H9 (cell line): ENCODE measurements around the gene CREB5. TPM values are rescaled to one million over a fixed set of nuclear protein-coding genes. Genes with fewer than 3 reads are reported as not detected.

ENCODE experiments used
- DNase-seq: peaks from one replicate; pipeline ENCODE4 v3.0.0-alpha.2; 2017
- H2AFZ ChIP-seq: one replicate; pipeline ENCODE4 v1.6.1; 2013; ENCODE audit warnings: mild to moderate bottlenecking, low read length, control low read depth, moderate library complexity
- H2AK5ac ChIP-seq: 2 replicates; pipeline ENCODE4 v1.6.1; 2013; ENCODE audit warnings: low read length, control low read depth, mixed read lengths; ENCODE audit not compliant: insufficient read length
- H2BK120ac ChIP-seq: one replicate; pipeline ENCODE4 v1.6.1; 2013; ENCODE audit warnings: low read depth, mild to moderate bottlenecking, low read length, control low read depth, inconsistent platforms; ENCODE audit not compliant: poor library complexity, severe bottlenecking
- H2BK12ac ChIP-seq: 2 replicates; pipeline ENCODE4 v1.6.1; 2013; ENCODE audit warnings: low read length, control low read depth, mixed read lengths, low read depth; ENCODE audit not compliant: insufficient read length
- H2BK15ac ChIP-seq: 2 replicates; pipeline ENCODE4 v1.6.1; 2013; ENCODE audit warnings: low read depth, low read length, control low read depth
- H2BK20ac ChIP-seq: one replicate; pipeline ENCODE4 v1.6.1; 2013; ENCODE audit warnings: low read depth, mild to moderate bottlenecking, low read length, control low read depth, inconsistent platforms; ENCODE audit not compliant: poor library complexity, severe bottlenecking
- H2BK5ac ChIP-seq: 2 replicates; pipeline ENCODE4 v1.6.1; 2013; ENCODE audit warnings: low read length, control low read depth, mixed read lengths; ENCODE audit not compliant: insufficient read length
- H3K14ac ChIP-seq: 2 replicates; pipeline ENCODE4 v1.6.1; 2013; ENCODE audit warnings: low read length, control low read depth; ENCODE audit not compliant: insufficient read depth
- H3K18ac ChIP-seq: 2 replicates; pipeline ENCODE4 v1.6.1; 2013; ENCODE audit warnings: low read depth, mild to moderate bottlenecking, mixed read lengths, low read length, control low read depth; ENCODE audit not compliant: insufficient read length
- H3K23ac ChIP-seq: 2 replicates; pipeline ENCODE4 v1.6.1; 2013; ENCODE audit warnings: low read length, control low read depth, mixed read lengths, low read depth; ENCODE audit not compliant: insufficient read length
- H3K23me2 ChIP-seq: 2 replicates; pipeline ENCODE4 v1.6.1; 2013; ENCODE audit warnings: low read depth, mild to moderate bottlenecking, mixed read lengths, low read length, control low read depth; ENCODE audit not compliant: insufficient read length, poor library complexity, severe bottlenecking
- H3K27ac ChIP-seq: 2 replicates; pipeline ENCODE4 v1.5.1; 2013; ENCODE audit warnings: low read length, control low read depth, mixed read lengths, low read depth; ENCODE audit not compliant: insufficient read length
- H3K27me3 ChIP-seq: 2 replicates; pipeline ENCODE4 v1.6.1; 2013; ENCODE audit warnings: low read length, control low read depth, inconsistent platforms; ENCODE audit not compliant: insufficient read depth
- H3K4ac ChIP-seq: 2 replicates; pipeline ENCODE4 v1.6.1; 2013; ENCODE audit warnings: low read depth, mild to moderate bottlenecking, control low read depth, inconsistent platforms, low read length, moderate library complexity
- H3K4me1 ChIP-seq: 2 replicates; pipeline ENCODE4 v1.6.1; 2013; ENCODE audit warnings: low read length, control low read depth, inconsistent platforms; ENCODE audit not compliant: insufficient read depth
- H3K4me2 ChIP-seq: 2 replicates; pipeline ENCODE4 v1.6.1; 2013; ENCODE audit warnings: low read length, control low read depth, mixed read lengths; ENCODE audit not compliant: insufficient read length, insufficient read depth
- H3K56ac ChIP-seq: 2 replicates; pipeline ENCODE4 v1.6.1; 2013; ENCODE audit warnings: low read depth, mild to moderate bottlenecking, mixed read lengths, low read length, control low read depth; ENCODE audit not compliant: insufficient read length
- H3K79me1 ChIP-seq: 2 replicates; pipeline ENCODE4 v1.6.1; 2013; ENCODE audit warnings: low read depth, mild to moderate bottlenecking, moderate library complexity, low read length, control low read depth, inconsistent platforms; ENCODE audit not compliant: insufficient read depth, poor library complexity, severe bottlenecking
- H3K79me2 ChIP-seq: 2 replicates; pipeline ENCODE4 v1.6.1; 2013; ENCODE audit warnings: low read length, control low read depth, inconsistent platforms; ENCODE audit not compliant: insufficient read depth
- H3K9ac ChIP-seq: 2 replicates; pipeline ENCODE4 v1.6.1; 2013; ENCODE audit warnings: low read length, control low read depth, mixed read lengths; ENCODE audit not compliant: insufficient read length; ENCODE audit errors: extremely low read depth
- H3K9me3 ChIP-seq: one replicate; pipeline ENCODE4 v1.6.1; 2013; ENCODE audit warnings: low read depth, low read length, inconsistent platforms; ENCODE audit not compliant: control insufficient read depth
- H3T11ph ChIP-seq: one replicate; pipeline ENCODE4 v1.6.1; 2013; ENCODE audit warnings: mild to moderate bottlenecking, low read length, control low read depth, inconsistent platforms
- H4K20me1 ChIP-seq: one replicate; pipeline ENCODE4 v1.6.1; 2013; ENCODE audit not compliant: control insufficient read depth, insufficient read length, insufficient read depth
- H4K5ac ChIP-seq: 2 replicates; pipeline ENCODE4 v1.6.1; 2013; ENCODE audit warnings: low read depth, mild to moderate bottlenecking, mixed read lengths, low read length, control low read depth; ENCODE audit not compliant: insufficient read length
- H4K8ac ChIP-seq: replicated peaks from 2 replicates; pipeline ENCODE4 v1.6.1; 2013; ENCODE audit warnings: low read length, control low read depth, mixed read lengths, low read depth; ENCODE audit not compliant: insufficient read length
- H4K91ac ChIP-seq: 2 replicates; pipeline ENCODE4 v1.6.1; 2013; ENCODE audit warnings: low read depth, mild to moderate bottlenecking, moderate library complexity, mixed read lengths, low read length, control low read depth; ENCODE audit not compliant: insufficient read length
- H3K27ac Mint-ChIP-seq, 3 experiments: 2 replicates in 2 of 3; 3 replicates in 1 of 3; pipeline ENCODE4 v1.8.0; 2020 to 2021; ENCODE audit warnings: mixed read lengths in 3 of 3, mild to moderate bottlenecking in 1 of 3, moderate library complexity in 1 of 3
- H3K27me3 Mint-ChIP-seq: 2 replicates; pipeline ENCODE4 v1.8.0; 2021; ENCODE audit warnings: low read depth, mild to moderate bottlenecking, moderate library complexity, mixed read lengths
- H3K36me3 Mint-ChIP-seq, 3 experiments: 2 replicates in 2 of 3; 3 replicates in 1 of 3; pipeline ENCODE4 v1.8.0; 2020 to 2021; ENCODE audit warnings: low read depth in 3 of 3, mixed read lengths in 3 of 3; ENCODE audit not compliant: insufficient read depth in 1 of 3
- H3K4me1 Mint-ChIP-seq, 2 experiments: 2 replicates each; pipeline ENCODE4 v1.8.0; 2020; ENCODE audit warnings: mixed read lengths in 2 of 2
- H3K4me3 Mint-ChIP-seq, 2 experiments: 2 replicates in 1 of 2; 3 replicates in 1 of 2; pipeline ENCODE4 v1.8.0; 2020 to 2021; ENCODE audit warnings: mild to moderate bottlenecking in 2 of 2, mixed read lengths in 2 of 2, moderate library complexity in 1 of 2
- H3K9me3 Mint-ChIP-seq, 2 experiments: 2 replicates in 1 of 2; 3 replicates in 1 of 2; pipeline ENCODE4 v1.8.0; 2020; ENCODE audit warnings: mild to moderate bottlenecking in 2 of 2, mixed read lengths in 2 of 2, moderate library complexity in 1 of 2
- CTCF ChIP-seq: fragments of 200-600 bp; sonication (generic); conservative IDR thresholded peaks from 3 replicates; pipeline ENCODE4 v1.8.0; 2021; ENCODE audit warnings: antibody characterized with exemption, mild to moderate bottlenecking
- WGBS: extraction: QIAGEN DNeasy Blood & Tissue Kit; methylation state at CpG from one replicate; pipeline ENCODE4 v1.1.7; 2013; ENCODE audit warnings: missing lambda C conversion rate, low lambda C conversion rate, mixed read lengths; ENCODE audit not compliant: insufficient read length; ENCODE audit errors: extremely low coverage; 5-methylcytosine and 5-hydroxymethylcytosine counted together
- total RNA-seq: library from RNA; stranded (reverse); gene quantifications from 2 replicates; pipeline ENCODE4 v1.2.1, GENCODE V29; 2021

Gene CREB5
- total RNA-seq, 1 experiment from 2014 or later, result 4.0 TPM

DNA sequence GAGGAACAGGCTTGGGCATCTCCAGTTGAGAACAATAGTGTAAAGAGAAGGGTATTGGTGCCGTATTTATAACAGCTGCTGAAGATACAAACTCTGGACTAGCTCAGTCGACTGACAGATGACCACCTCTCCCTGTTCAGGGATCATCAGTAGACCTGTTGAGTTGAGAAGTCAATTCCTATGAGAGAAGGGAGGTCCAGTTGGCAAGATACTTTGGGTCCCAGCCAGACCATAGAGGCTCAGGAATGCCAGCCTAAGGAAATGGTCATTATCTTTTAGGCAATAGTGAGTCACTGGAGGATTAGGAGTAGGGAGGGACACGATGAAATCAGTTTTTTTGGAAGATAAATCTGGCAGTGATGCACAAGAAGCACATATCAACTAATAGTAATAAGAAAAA, 342.9 kb downstream of the CREB5 start:
- WGBS, result no CpG with 5 or more reads among the region's 3 CpGs
- H3K79me1 ChIP-seq, result no peaks in the 10 kb centered on the region
- no peak for TF ChIP-seq CTCF
- no peak overlapping the region for H4K5ac ChIP-seq
- H3K56ac ChIP-seq, result no peak overlapping the region
- no peak overlapping the region for H3K4me3 Mint-ChIP-seq
- no peak overlapping the region for H4K8ac ChIP-seq
- H3K79me2 ChIP-seq, result 0 out of 2 replicates have a peak, but pooled peaks cover 2% of the 10 kb centered on the region
- H2BK15ac ChIP-seq, result no peak overlapping the region
- H2AK5ac ChIP-seq, result no peak overlapping the region
- no peak overlapping the region for H2BK20ac ChIP-seq
- no peak for DNase-seq
- no peaks in the 10 kb centered on the region for H3K36me3 Mint-ChIP-seq
- no peak overlapping the region for H3K23ac ChIP-seq
- H3T11ph ChIP-seq, result no peak overlapping the region
- H3K27me3 ChIP-seq, result no peaks in the 10 kb centered on the region
- no peaks in the 10 kb centered on the region for H3K9me3 Mint-ChIP-seq
- no peak overlapping the region for H3K4me2 ChIP-seq
- no peak overlapping the region for H3K4ac ChIP-seq
- no peaks in the 10 kb centered on the region for H3K4me1 ChIP-seq
- H3K9me3 ChIP-seq, result no peaks in the 10 kb centered on the region
- H3K4me1 Mint-ChIP-seq, result peaks cover 7 to 13% of the 10 kb centered on the region in 2 experiments
- H3K23me2 ChIP-seq, result no peaks in the 10 kb centered on the region
- no peak overlapping the region for H3K27ac Mint-ChIP-seq
- no peak overlapping the region for H2BK5ac ChIP-seq
- H4K20me1 ChIP-seq, result no peaks in the 10 kb centered on the region
- H3K14ac ChIP-seq, result no peak overlapping the region
- no peak overlapping the region for H4K91ac ChIP-seq
- H2BK120ac ChIP-seq, result no peak overlapping the region
- no peaks in the 10 kb centered on the region for H3K27me3 Mint-ChIP-seq
- no peak overlapping the region for H3K18ac ChIP-seq
- no peak overlapping the region for H3K27ac ChIP-seq
- H2BK12ac ChIP-seq, result no peak overlapping the region
- H2AFZ ChIP-seq, result no peak overlapping the region
- no peak overlapping the region for H3K9ac ChIP-seq
